Measurements from ENCODE around the gene MED4.

The MED4 gene

DNA sequence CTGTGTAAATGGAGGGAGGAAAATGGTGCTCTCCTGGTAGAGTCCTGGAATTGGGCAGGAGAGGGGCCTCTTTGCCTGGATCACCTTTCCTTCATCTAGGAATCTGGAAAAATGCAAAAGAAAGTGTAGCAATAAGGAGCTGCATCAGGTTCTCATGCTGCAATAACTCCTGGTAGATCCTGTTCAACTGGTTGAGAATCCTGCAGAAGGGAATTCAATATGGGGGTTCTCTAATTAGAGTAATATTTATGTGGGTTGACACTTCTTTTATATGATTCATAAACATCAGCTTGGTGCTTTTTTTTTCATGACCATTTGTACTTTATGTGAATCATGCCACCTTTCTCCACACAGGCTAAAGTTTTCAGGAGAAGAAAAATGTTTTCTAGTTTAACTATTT lies 66.8 kb downstream of the MED4 start:
- DNase-seq: no peak

Data from CD4-positive, alpha-beta T cell treated with Interleukin-6 for 4 hours (primary cell).